Endothelial cell of umbilical vein (primary cell): Measurements from ENCODE around the gene C9. TPM values are rescaled to one million over a fixed set of nuclear protein-coding genes. Genes with fewer than 3 reads are reported as not detected.

Experiments
- BruUV-seq: library from RNA; stranded (reverse); fragments of 400-500 nt; replicated peaks from 2 replicates; lab custom pipeline; 2021; lab: Mats Ljungman, UMichigan
- CTCF ChIA-PET: fragments of 300-600, 350-600 bp; sonication (Branson Sonifier 250); formaldehyde crosslinking; loops from one replicate; lab custom pipeline; 2021; ENCODE audit warnings: antibody characterized with exemption, inconsistent platforms; lab: Charles Lee
- POLR2A ChIA-PET: fragments of 300-600, 350-600 bp; sonication (Branson Sonifier 250); formaldehyde crosslinking; loops from one replicate; lab custom pipeline; 2021; ENCODE audit warnings: antibody characterized with exemption, inconsistent platforms; lab: Charles Lee
- DNase-seq: peaks from one replicate; pipeline ENCODE4 v3.0.0-alpha.2; 2011; ENCODE audit warnings: low read depth, low spot score
- FAIRE-seq: peaks from 2 replicates; lab custom pipeline; 2011; peaks lifted over from hg19 to GRCh38; lab: Jason Lieb, UNC
- H2AFZ ChIP-seq: 2 replicates; pipeline ENCODE4 v1.6.0; 2012; ENCODE audit warnings: low read depth, low read length, control low read depth, inconsistent platforms
- H3K27ac ChIP-seq: 2 replicates; pipeline ENCODE4 v1.5.1; 2011; ENCODE audit warnings: low read depth, mild to moderate bottlenecking, control low read depth, low read length, moderate library complexity; ENCODE audit not compliant: insufficient read depth
- H3K27me3 ChIP-seq, 2 experiments: 2 replicates each; pipeline versions ENCODE4 v1.6.0 to v1.6.1; 2011; ENCODE audit warnings: low read length in 2 of 2, mixed read lengths in 1 of 2; ENCODE audit not compliant: control insufficient read depth in 2 of 2, insufficient read depth in 2 of 2
- H3K36me3 ChIP-seq, 2 experiments: 2 replicates in 1 of 2; 3 replicates in 1 of 2; pipeline ENCODE4 v1.5.1; 2011; ENCODE audit warnings: low read length in 2 of 2, mild to moderate bottlenecking in 1 of 2, moderate library complexity in 1 of 2; ENCODE audit not compliant: control insufficient read depth in 2 of 2, insufficient read depth in 2 of 2; ENCODE audit errors: extremely low read depth in 1 of 2
- H3K4me1 ChIP-seq: 3 replicates; pipeline ENCODE4 v1.5.1; 2011; ENCODE audit warnings: mild to moderate bottlenecking, low read length; ENCODE audit not compliant: control insufficient read depth, insufficient read depth; ENCODE audit errors: extremely low read depth
- H3K4me2 ChIP-seq: 2 replicates; pipeline ENCODE4 v1.6.1; 2011; ENCODE audit warnings: low read length, control low read depth, mixed read lengths; ENCODE audit not compliant: insufficient read depth
- H3K4me3 ChIP-seq, 3 experiments: fragments of 200-600 bp in 1 of 3; sonication (generic), shearing (Covaris generic) in 1 of 3; replicated peaks in 1 of 3; 2 replicates each; pipeline ENCODE4 v1.5.1; 2011 to 2016; ENCODE audit warnings: control low read depth in 3 of 3, low read length in 3 of 3, mild to moderate bottlenecking in 2 of 3, inconsistent platforms in 1 of 3, low read depth in 1 of 3, moderate library complexity in 1 of 3; ENCODE audit not compliant: insufficient read depth in 1 of 3
- H3K79me2 ChIP-seq: 2 replicates; pipeline ENCODE4 v1.6.0; 2012; ENCODE audit warnings: low read length, inconsistent platforms; ENCODE audit not compliant: control insufficient read depth, insufficient read depth
- H3K9ac ChIP-seq: replicated peaks from 2 replicates; pipeline ENCODE3; 2011; ENCODE audit warnings: low read length, control low read depth; ENCODE audit not compliant: insufficient read depth; ENCODE audit errors: extremely low read depth
- H3K9me1 ChIP-seq: replicated peaks from 3 replicates; pipeline ENCODE4 v1.6.0; 2011; ENCODE audit warnings: mild to moderate bottlenecking, low read length; ENCODE audit not compliant: control insufficient read depth, insufficient read depth; ENCODE audit errors: extremely low read depth
- H3K9me3 ChIP-seq: replicated peaks from 2 replicates; pipeline ENCODE4 v1.5.1; 2012; ENCODE audit warnings: low read length, inconsistent platforms; ENCODE audit not compliant: control insufficient read depth, insufficient read depth
- H4K20me1 ChIP-seq: replicated peaks from 2 replicates; pipeline ENCODE3; 2011; ENCODE audit warnings: mild to moderate bottlenecking, low read length; ENCODE audit not compliant: control insufficient read depth, insufficient read depth; ENCODE audit errors: extremely low read depth
- CTCF ChIP-seq, 2 donors: IDR thresholded peaks; 1 replicate in 1 of 2; 2 replicates in 1 of 2; pipeline ENCODE4 v1.5.1; 2011; ENCODE audit warnings: low read length in 2 of 2, mild to moderate bottlenecking in 2 of 2, moderate library complexity in 2 of 2, control low read depth in 1 of 2, inconsistent platforms in 1 of 2, low read depth in 1 of 2; ENCODE audit not compliant: insufficient read depth in 1 of 2; ENCODE audit errors: extremely low read depth in 1 of 2
- EZH2 ChIP-seq: IDR thresholded peaks from 2 replicates; pipeline ENCODE4 v1.6.1; 2012; ENCODE audit warnings: borderline replicate concordance, low read depth, mild to moderate bottlenecking, moderate library complexity, low read length, inconsistent platforms; ENCODE audit not compliant: severe bottlenecking
- FOS ChIP-seq: IDR thresholded peaks from 2 replicates; pipeline ENCODE4 v1.6.1; 2011; ENCODE audit warnings: mild to moderate bottlenecking, low read length, moderate library complexity, borderline replicate concordance; ENCODE audit not compliant: insufficient read depth
- GATA2 ChIP-seq: IDR thresholded peaks from 2 replicates; pipeline ENCODE4 v1.7.0; 2011; ENCODE audit warnings: low read depth, mild to moderate bottlenecking, moderate library complexity, mixed read lengths, low read length; ENCODE audit not compliant: insufficient read length, insufficient read depth
- JUN ChIP-seq: IDR thresholded peaks from 2 replicates; pipeline ENCODE4 v1.6.1; 2011; ENCODE audit warnings: borderline replicate concordance, low read depth; ENCODE audit not compliant: insufficient read length, insufficient read depth
- MAX ChIP-seq: IDR thresholded peaks from 2 replicates; pipeline ENCODE4 v1.6.1; 2011; ENCODE audit not compliant: insufficient read depth, insufficient read length
- MYC ChIP-seq: IDR thresholded peaks from one replicate; pipeline ENCODE4 v1.6.1; 2011; ENCODE audit warnings: mild to moderate bottlenecking, low read depth, low read length
- POLR2A ChIP-seq: IDR thresholded peaks from 2 replicates; pipeline ENCODE4 v1.6.1; 2012; ENCODE audit warnings: low read depth, mild to moderate bottlenecking, control low read depth, low read length
- POLR2AphosphoS5 ChIP-seq: IDR thresholded peaks from 2 replicates; pipeline ENCODE4 v1.6.1; 2012; ENCODE audit warnings: low read depth, mild to moderate bottlenecking, control low read depth, low read length, moderate library complexity; ENCODE audit not compliant: insufficient read depth
- dilution Hi-C: fragments of 300-500 bp; cut with MboI; formaldehyde crosslinking; loops from one replicate; pipeline ENCODE4 v1.15.0; 2019; ENCODE audit warnings: low sequenced_read_pairs; ENCODE audit not compliant: extremely low pct_ligation_motif_present
- intact Hi-C: fragments of 100-400 bp; cut with micrococcal nuclease; formaldehyde crosslinking; loops from one replicate; pipeline ENCODE4 v1.10.0; 2022
- polyA plus RNA-seq, 4 experiments: library from polyadenylated mRNA; depleted of rRNA in 3 of 4; stranded (reverse) in 3 of 4; unstranded in 1 of 4; fragments of >200 nt; gene quantifications; 2 replicates each; pipeline versions ENCODE4 v1.2.1 to v1.2.3, GENCODE V29; 2011 to 2012; ENCODE audit warnings: missing spikeins in 1 of 4
- total RNA-seq: library from RNA; stranded (reverse); gene quantifications from 2 replicates; pipeline ENCODE4 v1.2.3, GENCODE V29; 2021

C9 gene
- total and polyA plus RNA-seq, 2 donors (not counting 3 experiments of a cell fraction or from before 2014, with no cell fraction given): 0.33 TPM; not detected in 1

- no peak for DNase-seq
- Histone ChIP-seq H3K9ac (no peak overlapping the region), H3K27ac (no peak overlapping the region), H3K4me3 (no peak overlapping the region), H4K20me1 (no peaks in the 10 kb centered on the region), H3K36me3 (peaks cover 33 to 52% of the 10 kb centered on the region in 2 experiments), H3K9me3 (no peaks in the 10 kb centered on the region), H3K4me2 (no peak overlapping the region), H3K27me3 (no peaks in the 10 kb centered on the region), H3K4me1 (no peaks in the 10 kb centered on the region), H3K9me1 (no peaks in the 10 kb centered on the region), H3K79me2 (peaks cover 1% of the 10 kb centered on the region), H2AFZ (no peak overlapping the region)
- BruUV-seq: no TSS peak
- CTCF ChIA-PET: no interaction called here
- intact Hi-C loops (no loop called here), dilution Hi-C loops (no loop called here)
- no peak for FAIRE-seq
- TF ChIP-seq GATA2 (no peak), JUN (no peak), EZH2 (no peak), CTCF (IDR thresholded peaks at IDR 0.05; ENCODE audit: extremely low read depth in 1 of 2, insufficient read depth in 1 of 2, low read depth in 1 of 2, low read length in 2 of 2) (no peak), POLR2A (no peak), MYC (no peak), FOS (no peak), MAX (no peak), POLR2AphosphoS5 (no peak)
- POLR2A ChIA-PET: no interaction called here
Measured at GRCh38 chr5:39387293-39387692, 23.0 kb upstream of the C9 start.
